ENCODE results near the gene MAP3K4. TPM values are rescaled to one million over a fixed set of nuclear protein-coding genes. Genes with fewer than 3 reads are reported as not detected.

MAP3K4 gene
- total and polyA plus RNA-seq, 2 of the 4 experiments (the other 2 are of a cell fraction): 11.5 to 20.4 TPM

GRCh38 chr6:161152527-161152862 is 160.9 kb downstream of the MAP3K4 start:
- no peak overlapping the region for H2AK5ac ChIP-seq (ENCODE audit: low read depth, low read length)
- CTCF ChIA-PET: interaction anchor here (1.6 kb wide), 1 partner anchor 218 kb away, joined by 4 read pairs; no protein-coding TSS in a partner anchor
- no peak overlapping the region for H3K18ac ChIP-seq (ENCODE audit: low read depth, low read length)
- in situ Hi-C loops (cut with MboI; ENCODE audit: low sequenced_read_pairs): no loop called here
- TF ChIP-seq MAFK (IDR thresholded peaks at IDR 0.05; ENCODE audit: low read depth, low read length): no peak
- H3K4me1 ChIP-seq (ENCODE audit: control insufficient read depth, insufficient read depth, low read length): no peaks in the 10 kb centered on the region
- no peak overlapping the region for H3K14ac ChIP-seq (replicated peaks; ENCODE audit: low read depth, low read length)
- no peak overlapping the region for H3K56ac ChIP-seq (ENCODE audit: extremely low read depth, insufficient read depth, low read length)
- H3K79me1 ChIP-seq (ENCODE audit: low read depth in 1 of 2, low read length in 2 of 2): no peaks in the 10 kb centered on the region
- no peak overlapping the region for H3K9ac ChIP-seq (ENCODE audit: low read depth, low read length)
- no peaks in the 10 kb centered on the region for H3K9me1 ChIP-seq (ENCODE audit: insufficient read depth, low read length)
- no TSS peak for BruUV-seq (replicated peaks)
- no peak overlapping the region for H4K8ac ChIP-seq (ENCODE audit: low read depth in 2 of 2, low read length in 2 of 2)
- H3K4ac ChIP-seq (ENCODE audit: low read depth, low read length): no peak overlapping the region
- no peak overlapping the region for H3K23ac ChIP-seq (ENCODE audit: low read depth, low read length)
- no peaks in the 10 kb centered on the region for H4K20me1 ChIP-seq (ENCODE audit: insufficient read depth, low read length)
- intact Hi-C loops (cut with micrococcal nuclease): no loop called here
- no peak overlapping the region for H3K27ac ChIP-seq (ENCODE audit: insufficient read depth, low read length)
- 90% methylated on average over 2 of the region's 9 CpGs; no CpG with 5 or more reads in 1 of the 2 experiments for whole genome bisulfite sequencing, 2 experiments (ENCODE audit: extremely low coverage in 2 of 2, insufficient read length in 1 of 2)
- H3K4me3 ChIP-seq (ENCODE audit: insufficient read depth, low read depth, low read length): no peak overlapping the region
- H2BK120ac ChIP-seq (ENCODE audit: low read depth, low read length): no peak overlapping the region
- dilution Hi-C loops (cut with HindIII; ENCODE audit: low sequenced_read_pairs, unreplicated experiment): no loop called here
- no peak overlapping the region for H2BK20ac ChIP-seq (ENCODE audit: low read depth, low read length)
- no peak overlapping the region for H4K91ac ChIP-seq (ENCODE audit: insufficient read depth, low read depth, low read length)
- no peak overlapping the region for H2BK5ac ChIP-seq (ENCODE audit: low read depth, low read length, poor library complexity, severe bottlenecking)
- no peak overlapping the region for H2AK9ac ChIP-seq (replicated peaks; ENCODE audit: low read depth, low read length, poor library complexity)
- DNase-seq: no peak
- POLR2A ChIA-PET (ENCODE audit: unreplicated experiment): no interaction called here
- no peak overlapping the region for H3K4me2 ChIP-seq (ENCODE audit: low read depth, low read length)
- ATAC-seq (ENCODE audit: low read depth): no peak
- no peak overlapping the region for H2AFZ ChIP-seq (replicated peaks; ENCODE audit: low read length, poor library complexity)
- no peak overlapping the region for H4K5ac ChIP-seq (ENCODE audit: low read depth, low read length)
- H2BK15ac ChIP-seq (ENCODE audit: low read depth, low read length): no peak overlapping the region
- no peaks in the 10 kb centered on the region for H3K9me3 ChIP-seq (ENCODE audit: control insufficient read depth, insufficient read depth, low read length)
- H3K27me3 ChIP-seq (ENCODE audit: control insufficient read depth, insufficient read depth, low read length): no peaks in the 10 kb centered on the region
- peaks cover 7% of the 10 kb centered on the region; the same call in 1 of the 2 replicates for H3K36me3 ChIP-seq (ENCODE audit: control insufficient read depth, insufficient read depth, low read length)
